ENCODE measurements around the gene GRIK3. TPM values are rescaled to one million over a fixed set of nuclear protein-coding genes. Genes with fewer than 3 reads are reported as not detected.

The GRIK3 gene
- total RNA-seq, 1 donor from 2014 or later: not detected

- H3K4me3 Mint-ChIP-seq (ENCODE audit: unreplicated experiment): no peak overlapping the region
- H3K9me3 Mint-ChIP-seq (ENCODE audit: unreplicated experiment): no peaks in the 10 kb centered on the region
- H3K36me3 Mint-ChIP-seq (ENCODE audit: unreplicated experiment): no peaks in the 10 kb centered on the region
- no peaks in the 10 kb centered on the region for H3K27me3 Mint-ChIP-seq (ENCODE audit: unreplicated experiment)
- H3K27ac Mint-ChIP-seq (ENCODE audit: unreplicated experiment): no peak overlapping the region
- H3K4me1 Mint-ChIP-seq (ENCODE audit: unreplicated experiment): no peaks in the 10 kb centered on the region
- TF ChIP-seq, protein P1, sequence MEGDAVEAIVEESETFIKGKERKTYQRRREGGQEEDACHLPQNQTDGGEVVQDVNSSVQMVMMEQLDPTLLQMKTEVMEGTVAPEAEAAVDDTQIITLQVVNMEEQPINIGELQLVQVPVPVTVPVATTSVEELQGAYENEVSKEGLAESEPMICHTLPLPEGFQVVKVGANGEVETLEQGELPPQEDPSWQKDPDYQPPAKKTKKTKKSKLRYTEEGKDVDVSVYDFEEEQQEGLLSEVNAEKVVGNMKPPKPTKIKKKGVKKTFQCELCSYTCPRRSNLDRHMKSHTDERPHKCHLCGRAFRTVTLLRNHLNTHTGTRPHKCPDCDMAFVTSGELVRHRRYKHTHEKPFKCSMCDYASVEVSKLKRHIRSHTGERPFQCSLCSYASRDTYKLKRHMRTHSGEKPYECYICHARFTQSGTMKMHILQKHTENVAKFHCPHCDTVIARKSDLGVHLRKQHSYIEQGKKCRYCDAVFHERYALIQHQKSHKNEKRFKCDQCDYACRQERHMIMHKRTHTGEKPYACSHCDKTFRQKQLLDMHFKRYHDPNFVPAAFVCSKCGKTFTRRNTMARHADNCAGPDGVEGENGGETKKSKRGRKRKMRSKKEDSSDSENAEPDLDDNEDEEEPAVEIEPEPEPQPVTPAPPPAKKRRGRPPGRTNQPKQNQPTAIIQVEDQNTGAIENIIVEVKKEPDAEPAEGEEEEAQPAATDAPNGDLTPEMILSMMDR (IDR thresholded peaks at IDR 0.05): no peak
- DNase-seq (ENCODE audit: extremely low spot score, unreplicated experiment): no peak
Observed at GRCh38 chr1:36825226-36825625, 209.1 kb downstream of the GRIK3 start.

DNA sequence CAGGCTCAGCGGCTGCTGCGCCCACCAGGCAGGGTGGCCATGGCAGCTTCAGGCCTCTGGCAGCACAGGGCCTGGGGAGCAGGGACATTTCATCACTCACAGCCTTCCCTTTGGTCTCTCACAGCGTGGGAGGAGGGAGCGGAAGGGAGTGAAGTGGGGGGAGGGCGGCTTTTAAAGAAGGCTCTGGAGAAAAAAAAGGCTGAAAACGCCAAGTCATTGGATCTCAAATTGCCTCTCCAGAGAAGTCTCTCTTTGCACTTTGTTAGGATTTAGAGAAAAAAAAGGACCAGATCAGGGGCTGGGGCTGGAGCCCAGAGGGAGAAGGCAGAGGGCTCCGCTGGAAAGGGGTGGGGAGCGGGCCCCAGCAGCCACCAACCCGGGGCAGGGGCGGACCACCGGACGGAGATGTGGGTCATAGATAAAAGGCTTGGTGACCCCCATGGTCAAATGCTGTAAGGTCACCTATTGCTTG, 209.9 kb downstream of the GRIK3 start:
- TF ChIP-seq, protein P1 (IDR thresholded peaks at IDR 0.05): no peak
- Mint-ChIP-seq H3K27ac (ENCODE audit: unreplicated experiment) (no peak overlapping the region), H3K9me3 (ENCODE audit: unreplicated experiment) (no peaks in the 10 kb centered on the region), H3K4me3 (ENCODE audit: unreplicated experiment) (no peak overlapping the region), H3K27me3 (ENCODE audit: unreplicated experiment) (no peaks in the 10 kb centered on the region), H3K36me3 (ENCODE audit: unreplicated experiment) (no peaks in the 10 kb centered on the region), H3K4me1 (ENCODE audit: unreplicated experiment) (no peaks in the 10 kb centered on the region)
- no peak for DNase-seq (ENCODE audit: extremely low spot score, unreplicated experiment)

DNA sequence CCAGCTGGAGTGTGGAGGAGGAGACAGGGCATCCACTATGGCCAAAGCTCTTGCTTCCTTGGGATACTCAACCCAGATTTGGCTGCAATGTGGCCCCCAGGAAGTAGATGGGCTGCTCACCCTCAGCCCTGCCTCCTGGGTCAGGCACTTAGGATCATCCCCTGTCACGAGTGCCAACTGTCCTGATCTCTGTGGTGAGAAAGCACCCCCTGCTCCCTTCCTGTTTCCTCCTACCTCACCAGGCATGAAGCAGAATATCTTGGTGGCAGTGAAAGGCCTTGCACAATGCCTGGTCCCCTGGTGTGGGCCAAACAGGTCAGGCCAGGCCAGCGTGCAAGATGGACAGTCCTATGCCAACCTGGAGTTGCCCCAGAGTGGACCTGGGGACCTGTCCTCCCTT, 211.7 kb downstream of the GRIK3 start:
- DNase-seq (ENCODE audit: extremely low spot score, unreplicated experiment): no peak
- Mint-ChIP-seq H3K4me3 (ENCODE audit: unreplicated experiment) (no peak overlapping the region), H3K4me1 (ENCODE audit: unreplicated experiment) (no peaks in the 10 kb centered on the region), H3K27ac (ENCODE audit: unreplicated experiment) (no peak overlapping the region), H3K36me3 (ENCODE audit: unreplicated experiment) (no peaks in the 10 kb centered on the region), H3K27me3 (ENCODE audit: unreplicated experiment) (no peaks in the 10 kb centered on the region), H3K9me3 (ENCODE audit: unreplicated experiment) (no peaks in the 10 kb centered on the region)
- TF ChIP-seq, protein P1 (IDR thresholded peaks at IDR 0.05): no peak

- no peaks in the 10 kb centered on the region for H3K27me3 Mint-ChIP-seq (ENCODE audit: unreplicated experiment)
- DNase-seq (ENCODE audit: extremely low spot score, unreplicated experiment): no peak
- TF ChIP-seq, protein P1 (IDR thresholded peaks at IDR 0.05): no peak
- H3K27ac Mint-ChIP-seq (ENCODE audit: unreplicated experiment): no peak overlapping the region
- H3K9me3 Mint-ChIP-seq (ENCODE audit: unreplicated experiment): no peaks in the 10 kb centered on the region
- no peaks in the 10 kb centered on the region for H3K36me3 Mint-ChIP-seq (ENCODE audit: unreplicated experiment)
- no peak overlapping the region for H3K4me3 Mint-ChIP-seq (ENCODE audit: unreplicated experiment)
- no peaks in the 10 kb centered on the region for H3K4me1 Mint-ChIP-seq (ENCODE audit: unreplicated experiment)
Observed at GRCh38 chr1:36821386-36821785, 212.9 kb downstream of the GRIK3 start.

DNA sequence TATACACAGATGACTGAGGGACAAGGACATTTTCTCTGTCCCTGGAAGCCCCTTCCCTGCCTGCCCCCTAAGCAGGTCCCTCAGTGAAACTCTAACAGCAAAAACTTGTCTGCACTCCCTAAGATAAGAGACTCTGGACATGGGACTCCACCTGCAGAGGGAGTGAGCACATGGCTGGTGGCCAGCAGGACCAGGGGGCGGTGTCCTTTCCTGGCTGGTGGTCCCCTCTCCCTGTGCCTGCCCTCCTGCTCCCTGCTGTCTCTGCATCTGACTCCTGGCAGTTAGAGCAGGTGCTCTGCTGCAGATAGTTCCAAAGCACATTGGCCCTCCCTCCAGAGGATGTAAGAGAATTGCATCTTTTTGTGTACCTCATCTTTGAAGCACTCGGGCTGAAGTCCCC, 215.5 kb downstream of the GRIK3 start:
- H3K27me3 Mint-ChIP-seq (ENCODE audit: unreplicated experiment): no peaks in the 10 kb centered on the region
- H3K9me3 Mint-ChIP-seq (ENCODE audit: unreplicated experiment): no peaks in the 10 kb centered on the region
- H3K27ac Mint-ChIP-seq (ENCODE audit: unreplicated experiment): no peak overlapping the region
- H3K36me3 Mint-ChIP-seq (ENCODE audit: unreplicated experiment): no peaks in the 10 kb centered on the region
- no peak for DNase-seq (ENCODE audit: extremely low spot score, unreplicated experiment)
- TF ChIP-seq, protein P1 (IDR thresholded peaks at IDR 0.05): no peak
- no peak overlapping the region for H3K4me3 Mint-ChIP-seq (ENCODE audit: unreplicated experiment)
- H3K4me1 Mint-ChIP-seq (ENCODE audit: unreplicated experiment): no peaks in the 10 kb centered on the region
